GM12878 (cell line): ENCODE results near the gene PKN2. TPM values are rescaled to one million over a fixed set of nuclear protein-coding genes. Genes with fewer than 3 reads are reported as not detected.

Experiments used
- ATAC-seq: fragments of 200-7000 bp; cut with Tn5 transposase; 3 replicates; pipeline ENCODE4 v1.9.1; 2020; ENCODE audit warnings: mild to moderate bottlenecking, moderate library complexity
- BruUV-seq: library from RNA; stranded (reverse); fragments of 400-500 nt; replicated peaks from 2 replicates; lab custom pipeline; 2021; lab: Mats Ljungman, UMichigan
- CTCF ChIA-PET: fragments of 300-600 bp; sonication (Branson Sonifier 250); formaldehyde crosslinking; extraction: SDS; loops from one replicate; lab custom pipeline; 2021; ENCODE audit warnings: inconsistent platforms; lab: Yijun Ruan, JAX
- POLR2A ChIA-PET: fragments of 350-600 bp; formaldehyde crosslinking; extraction: SDS; loops from one replicate; lab custom pipeline; 2021; ENCODE audit warnings: inconsistent platforms; lab: Charles Lee
- RAD21 ChIA-PET: fragments of 300-600 bp; sonication (Branson Sonifier 250); formaldehyde crosslinking; loops from one replicate; lab custom pipeline; 2023; ENCODE audit warnings: antibody characterized with exemption; ENCODE audit not compliant: unreplicated experiment; lab: Charles Lee
- SMC1A ChIA-PET: fragments of 300-600 bp; sonication (Branson Sonifier 250); formaldehyde crosslinking; loops from one replicate; lab custom pipeline; 2023; ENCODE audit not compliant: unreplicated experiment, uncharacterized antibody; lab: Charles Lee
- DNase-seq: peaks from one replicate; pipeline ENCODE4 v3.0.0-alpha.2; 2011; ENCODE audit warnings: low read depth, low spot score
- FAIRE-seq: peaks from 3 replicates; lab custom pipeline; 2011; peaks lifted over from hg19 to GRCh38; lab: Jason Lieb, UNC
- H2AFZ ChIP-seq: 2 replicates; pipeline ENCODE4 v1.6.0; 2011; ENCODE audit warnings: low read depth, low read length, control low read depth; ENCODE audit not compliant: control insufficient read depth
- H3K27ac ChIP-seq: 2 replicates; pipeline ENCODE4 v1.5.1; 2011; ENCODE audit warnings: control low read depth; ENCODE audit not compliant: control insufficient read depth, insufficient read depth
- H3K27me3 ChIP-seq, 2 experiments: replicated peaks in 1 of 2; 2 replicates each; pipeline versions ENCODE4 v1.6.0 to v1.6.1; 2011; ENCODE audit warnings: low read length in 1 of 2; ENCODE audit not compliant: control insufficient read depth in 2 of 2, insufficient read depth in 2 of 2
- H3K36me3 ChIP-seq, 2 experiments: 2 replicates each; pipeline ENCODE4 v1.5.1; 2011; ENCODE audit warnings: low read length in 1 of 2; ENCODE audit not compliant: control insufficient read depth in 2 of 2, insufficient read depth in 2 of 2
- H3K4me1 ChIP-seq: 2 replicates; pipeline ENCODE4 v1.6.1; 2011; ENCODE audit warnings: mild to moderate bottlenecking, low read length, moderate library complexity, mixed read lengths; ENCODE audit not compliant: control insufficient read depth, insufficient read depth
- H3K4me2 ChIP-seq: 2 replicates; pipeline ENCODE4 v1.6.0; 2011; ENCODE audit warnings: control low read depth; ENCODE audit not compliant: control insufficient read depth, insufficient read depth
- H3K4me3 ChIP-seq: fragments of 200-600 bp; sonication (generic); 2 replicates; pipeline ENCODE4 v1.5.1; 2016
- H3K79me2 ChIP-seq: 2 replicates; pipeline ENCODE4 v1.6.0; 2011; ENCODE audit warnings: low read length; ENCODE audit not compliant: control insufficient read depth, insufficient read depth
- H3K9ac ChIP-seq: 2 replicates; pipeline ENCODE4 v1.8.0; 2011; ENCODE audit warnings: low read length, control low read depth, mixed read lengths; ENCODE audit not compliant: control insufficient read depth, insufficient read depth
- H3K9me3 ChIP-seq: replicated peaks from 3 replicates; pipeline ENCODE4 v1.5.1; 2011; ENCODE audit warnings: mild to moderate bottlenecking, low read length; ENCODE audit not compliant: control insufficient read depth, insufficient read depth
- H4K20me1 ChIP-seq: 2 replicates; pipeline ENCODE4 v1.6.0; 2011; ENCODE audit not compliant: control insufficient read depth, insufficient read depth
- ASH2L ChIP-seq: fragments of 300-600, 200-600 bp; sonication (generic); IDR thresholded peaks from 2 replicates; pipeline ENCODE4 v1.6.1; 2017; ENCODE audit warnings: low read depth, mild to moderate bottlenecking, borderline replicate concordance
- BMI1 ChIP-seq: fragments of 450-650 bp; IDR thresholded peaks from 2 replicates; pipeline ENCODE4 v1.6.1; 2016; ENCODE audit warnings: mild to moderate bottlenecking, moderate library complexity, borderline replicate concordance
- CHD2 ChIP-seq: IDR thresholded peaks from 2 replicates; pipeline ENCODE4 v1.6.1; 2011; ENCODE audit warnings: low read depth, low read length, improper control_type of control experiment, borderline replicate concordance
- FOXK2 ChIP-seq: fragments of 450-650 bp; IDR thresholded peaks from 2 replicates; pipeline ENCODE4 v1.6.1; 2017; ENCODE audit warnings: mild to moderate bottlenecking, moderate library complexity
- GABPA ChIP-seq: IDR thresholded peaks from 2 replicates; pipeline ENCODE4 v1.6.1; 2014; ENCODE audit warnings: antibody characterized with exemption, low read depth, mild to moderate bottlenecking, inconsistent platforms
- HCFC1 ChIP-seq: fragments of 150-350 bp; IDR thresholded peaks from 2 replicates; pipeline ENCODE4 v1.6.1; 2014; ENCODE audit warnings: low read length
- KAT2A ChIP-seq: conservative IDR thresholded peaks from 2 replicates; pipeline ENCODE4 v1.6.1; 2011; ENCODE audit warnings: low read depth, low read length; ENCODE audit not compliant: control insufficient read depth
- KDM1A ChIP-seq: fragments of 200-600 bp; sonication (generic); IDR thresholded peaks from 2 replicates; pipeline ENCODE4 v1.6.1; 2016; ENCODE audit warnings: borderline replicate concordance
- MTA3 ChIP-seq: IDR thresholded peaks from 2 replicates; pipeline ENCODE4 v1.6.1; 2012; ENCODE audit warnings: low read length, inconsistent platforms, borderline replicate concordance
- NFXL1 ChIP-seq: fragments of 450-650 bp; IDR thresholded peaks from 2 replicates; pipeline ENCODE4 v1.6.1; 2017; ENCODE audit warnings: antibody characterized with exemption, mild to moderate bottlenecking, borderline replicate concordance
- NR2C1 ChIP-seq: fragments of 450-650 bp; IDR thresholded peaks from 2 replicates; pipeline ENCODE4 v1.6.1; 2017; ENCODE audit warnings: antibody characterized with exemption, mild to moderate bottlenecking, moderate library complexity
- PAX5 ChIP-seq: IDR thresholded peaks from 2 replicates; pipeline ENCODE4 v1.6.1; 2011; ENCODE audit warnings: low read depth, low read length, borderline replicate concordance
- RELA ChIP-seq: fragments of 450-650 bp; IDR thresholded peaks from 2 replicates; pipeline ENCODE4 v1.8.0; 2014; ENCODE audit warnings: borderline replicate concordance; ENCODE audit not compliant: partially characterized antibody
- ZNF217 ChIP-seq: fragments of 450-650 bp; IDR thresholded peaks from 2 replicates; pipeline ENCODE4 v1.6.1; 2017; ENCODE audit warnings: antibody characterized with exemption, mild to moderate bottlenecking
- ZNF24 ChIP-seq: fragments of 450-650 bp; IDR thresholded peaks from 2 replicates; pipeline ENCODE4 v1.6.1; 2017; ENCODE audit warnings: antibody characterized with exemption, mild to moderate bottlenecking
- WGBS: methylation state at CpG from one replicate; pipeline ENCODE4 v1.1.6; 2016; ENCODE audit warnings: low lambda C conversion rate; ENCODE audit not compliant: insufficient replicate concordance, insufficient coverage; ENCODE audit errors: missing lambda C conversion rate; 5-methylcytosine and 5-hydroxymethylcytosine counted together
- in situ Hi-C: fragments of 300-500 bp; cut with MboI; formaldehyde crosslinking; loops from 9 replicates; pipeline ENCODE4 v1.14.3; 2018; ENCODE audit warnings: mixed read lengths
- intact Hi-C: fragments of 100-400 bp; cut with micrococcal nuclease; formaldehyde crosslinking; loops from one replicate; pipeline ENCODE4 v1.14.2; 2022; ENCODE audit not compliant: unreplicated experiment
- polyA plus RNA-seq, 11 experiments: library from polyadenylated mRNA; depleted of rRNA in 4 of 11; unstranded in 6 of 11; stranded (reverse) in 5 of 11; fragments of >200 nt; fragmentation: Nextera tagmentation in 4 of 11; fragmentation: Illumina TruSeq in 1 of 11; extraction: Ambion mirVana in 4 of 11; extraction: Trizol in 1 of 11; gene quantifications; 1 replicate in 1 of 11; 2 replicates in 10 of 11; pipeline versions ENCODE4 v1.2.1 to v1.2.3, GENCODE V29; 2011 to 2016; ENCODE audit warnings: inconsistent platforms in 2 of 11, missing spikeins in 2 of 11, low read depth in 1 of 11
- total RNA-seq, 4 experiments: library from RNA; depleted of rRNA in 3 of 4; stranded (reverse); fragments of >200 nt in 3 of 4; fragmentation: Illumina TruSeq in 1 of 4; extraction: Trizol in 1 of 4; gene quantifications; 2 replicates each; pipeline versions ENCODE4 v1.2.1 to v1.2.3, GENCODE V29; 2013 to 2021
- TF ChIP-seq, protein P1 (sequence below): IDR thresholded peaks from 2 replicates; pipeline ENCODE4 v1.6.1; 2011; ENCODE audit warnings: mild to moderate bottlenecking, low read depth, low read length, moderate library complexity; ENCODE audit not compliant: insufficient replicate concordance
- TF ChIP-seq, protein P2 (sequence below): fragments of 450-650 bp; IDR thresholded peaks from 2 replicates; pipeline ENCODE4 v1.6.1; 2017; ENCODE audit warnings: mild to moderate bottlenecking, moderate library complexity
- TF ChIP-seq, protein P3 (sequence below): IDR thresholded peaks from 2 replicates; pipeline ENCODE4 v1.6.1; 2011; ENCODE audit warnings: borderline replicate concordance, low read depth, mild to moderate bottlenecking, moderate library complexity, low read length; ENCODE audit not compliant: insufficient read depth, poor library complexity, severe bottlenecking

Gene PKN2
- total and polyA plus RNA-seq, 10 of the 15 experiments (the other 5 are each of a cell fraction or from before 2014, with no cell fraction given), result 2.6 to 18.3 (median 12.9) TPM

DNA sequence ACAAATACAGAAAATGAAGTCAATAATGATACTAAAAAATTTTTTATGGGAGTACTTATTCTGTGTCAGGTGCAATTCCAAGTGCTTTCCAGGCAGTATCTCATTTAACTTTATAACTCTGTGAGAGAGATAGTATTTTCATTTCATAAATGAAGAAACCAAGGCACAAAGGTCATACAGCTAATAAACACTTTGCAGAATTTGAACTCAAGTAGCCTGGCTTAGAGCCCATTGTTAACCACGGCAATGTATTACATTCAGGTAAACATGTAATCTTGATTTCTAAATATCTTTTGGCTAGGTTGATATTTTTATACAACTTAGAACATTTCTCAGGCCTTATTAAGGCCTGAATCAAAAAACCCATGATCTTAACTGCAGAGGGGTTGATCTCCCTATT, 28.9 kb upstream of the PKN2 start:
- H3K4me3 ChIP-seq, result no peak overlapping the region
- intact Hi-C loops, result loop anchor here (1.0 kb wide), 1 partner anchor 222 kb away; no protein-coding TSS in a partner anchor
- ChIA-PET CTCF (interaction anchor here (0.5 to 17.1 kb wide), 23 partner anchors 8 to 234 kb away, joined by 3 to 293 read pairs (median 6); partner anchors contain the start of gene PKN2), SMC1A (interaction anchor here (0.6 to 9.1 kb wide), 11 partner anchors 8 to 222 kb away, joined by 3 to 132 read pairs (median 3); no protein-coding TSS in a partner anchor), POLR2A (interaction anchor here (0.6 kb wide), 2 partner anchors 29 to 51 kb away, joined by 4 to 5 read pairs; partner anchors contain the start of gene PKN2), RAD21 (interaction anchor here (0.9 to 10.6 kb wide), 7 partner anchors 8 to 233 kb away, joined by 3 to 80 read pairs (median 4); partner anchors contain the start of gene PKN2)
- no peak overlapping the region for H2AFZ ChIP-seq
- in situ Hi-C loops, result no loop called here
- H3K36me3 ChIP-seq, result no peaks in the 10 kb centered on the region
- H3K9me3 ChIP-seq, result no peaks in the 10 kb centered on the region
- no peak overlapping the region for H3K9ac ChIP-seq
- no peak overlapping the region for H3K27ac ChIP-seq
- H3K27me3 ChIP-seq, result no peaks in the 10 kb centered on the region
- H4K20me1 ChIP-seq, result no peaks in the 10 kb centered on the region
- 0% methylated on average over 1 of the region's 1 CpG for WGBS
- H3K79me2 ChIP-seq, result no peaks in the 10 kb centered on the region
- no peak for TF ChIP-seq BMI1
- TF ChIP-seq NR2C1, result no peak
- TF ChIP-seq GABPA, result no peak
- TF ChIP-seq KDM1A, result no peak
- TF ChIP-seq, protein P1, sequence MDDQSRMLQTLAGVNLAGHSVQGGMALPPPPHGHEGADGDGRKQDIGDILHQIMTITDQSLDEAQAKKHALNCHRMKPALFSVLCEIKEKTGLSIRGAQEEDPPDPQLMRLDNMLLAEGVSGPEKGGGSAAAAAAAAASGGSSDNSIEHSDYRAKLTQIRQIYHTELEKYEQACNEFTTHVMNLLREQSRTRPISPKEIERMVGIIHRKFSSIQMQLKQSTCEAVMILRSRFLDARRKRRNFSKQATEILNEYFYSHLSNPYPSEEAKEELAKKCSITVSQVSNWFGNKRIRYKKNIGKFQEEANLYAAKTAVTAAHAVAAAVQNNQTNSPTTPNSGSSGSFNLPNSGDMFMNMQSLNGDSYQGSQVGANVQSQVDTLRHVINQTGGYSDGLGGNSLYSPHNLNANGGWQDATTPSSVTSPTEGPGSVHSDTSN, result no peak
- TF ChIP-seq PAX5, result no peak
- no peak for TF ChIP-seq ASH2L
- TF ChIP-seq MTA3, result no peak
- TF ChIP-seq KAT2A, result no peak
- TF ChIP-seq HCFC1, result no peak
- TF ChIP-seq, protein P2, sequence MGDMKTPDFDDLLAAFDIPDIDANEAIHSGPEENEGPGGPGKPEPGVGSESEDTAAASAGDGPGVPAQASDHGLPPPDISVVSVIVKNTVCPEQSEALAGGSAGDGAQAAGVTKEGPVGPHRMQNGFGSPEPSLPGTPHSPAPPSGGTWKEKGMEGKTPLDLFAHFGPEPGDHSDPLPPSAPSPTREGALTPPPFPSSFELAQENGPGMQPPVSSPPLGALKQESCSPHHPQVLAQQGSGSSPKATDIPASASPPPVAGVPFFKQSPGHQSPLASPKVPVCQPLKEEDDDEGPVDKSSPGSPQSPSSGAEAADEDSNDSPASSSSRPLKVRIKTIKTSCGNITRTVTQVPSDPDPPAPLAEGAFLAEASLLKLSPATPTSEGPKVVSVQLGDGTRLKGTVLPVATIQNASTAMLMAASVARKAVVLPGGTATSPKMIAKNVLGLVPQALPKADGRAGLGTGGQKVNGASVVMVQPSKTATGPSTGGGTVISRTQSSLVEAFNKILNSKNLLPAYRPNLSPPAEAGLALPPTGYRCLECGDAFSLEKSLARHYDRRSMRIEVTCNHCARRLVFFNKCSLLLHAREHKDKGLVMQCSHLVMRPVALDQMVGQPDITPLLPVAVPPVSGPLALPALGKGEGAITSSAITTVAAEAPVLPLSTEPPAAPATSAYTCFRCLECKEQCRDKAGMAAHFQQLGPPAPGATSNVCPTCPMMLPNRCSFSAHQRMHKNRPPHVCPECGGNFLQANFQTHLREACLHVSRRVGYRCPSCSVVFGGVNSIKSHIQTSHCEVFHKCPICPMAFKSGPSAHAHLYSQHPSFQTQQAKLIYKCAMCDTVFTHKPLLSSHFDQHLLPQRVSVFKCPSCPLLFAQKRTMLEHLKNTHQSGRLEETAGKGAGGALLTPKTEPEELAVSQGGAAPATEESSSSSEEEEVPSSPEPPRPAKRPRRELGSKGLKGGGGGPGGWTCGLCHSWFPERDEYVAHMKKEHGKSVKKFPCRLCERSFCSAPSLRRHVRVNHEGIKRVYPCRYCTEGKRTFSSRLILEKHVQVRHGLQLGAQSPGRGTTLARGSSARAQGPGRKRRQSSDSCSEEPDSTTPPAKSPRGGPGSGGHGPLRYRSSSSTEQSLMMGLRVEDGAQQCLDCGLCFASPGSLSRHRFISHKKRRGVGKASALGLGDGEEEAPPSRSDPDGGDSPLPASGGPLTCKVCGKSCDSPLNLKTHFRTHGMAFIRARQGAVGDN, result no peak
- TF ChIP-seq ZNF24, result no peak
- no peak for TF ChIP-seq FOXK2
- TF ChIP-seq, protein P3, sequence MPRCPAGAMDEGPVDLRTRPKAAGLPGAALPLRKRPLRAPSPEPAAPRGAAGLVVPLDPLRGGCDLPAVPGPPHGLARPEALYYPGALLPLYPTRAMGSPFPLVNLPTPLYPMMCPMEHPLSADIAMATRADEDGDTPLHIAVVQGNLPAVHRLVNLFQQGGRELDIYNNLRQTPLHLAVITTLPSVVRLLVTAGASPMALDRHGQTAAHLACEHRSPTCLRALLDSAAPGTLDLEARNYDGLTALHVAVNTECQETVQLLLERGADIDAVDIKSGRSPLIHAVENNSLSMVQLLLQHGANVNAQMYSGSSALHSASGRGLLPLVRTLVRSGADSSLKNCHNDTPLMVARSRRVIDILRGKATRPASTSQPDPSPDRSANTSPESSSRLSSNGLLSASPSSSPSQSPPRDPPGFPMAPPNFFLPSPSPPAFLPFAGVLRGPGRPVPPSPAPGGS, result no peak
- TF ChIP-seq CHD2, result no peak
- no peak for TF ChIP-seq NFXL1
- no peak for TF ChIP-seq ZNF217
- TF ChIP-seq RELA, result no peak
- no peak for FAIRE-seq
- BruUV-seq, result no TSS peak
- no peak for DNase-seq
- no peaks in the 10 kb centered on the region for H3K4me1 ChIP-seq
- ATAC-seq, result no peak
- H3K4me2 ChIP-seq, result no peak overlapping the region
